ENCODE results near the gene FYN.

DNA sequence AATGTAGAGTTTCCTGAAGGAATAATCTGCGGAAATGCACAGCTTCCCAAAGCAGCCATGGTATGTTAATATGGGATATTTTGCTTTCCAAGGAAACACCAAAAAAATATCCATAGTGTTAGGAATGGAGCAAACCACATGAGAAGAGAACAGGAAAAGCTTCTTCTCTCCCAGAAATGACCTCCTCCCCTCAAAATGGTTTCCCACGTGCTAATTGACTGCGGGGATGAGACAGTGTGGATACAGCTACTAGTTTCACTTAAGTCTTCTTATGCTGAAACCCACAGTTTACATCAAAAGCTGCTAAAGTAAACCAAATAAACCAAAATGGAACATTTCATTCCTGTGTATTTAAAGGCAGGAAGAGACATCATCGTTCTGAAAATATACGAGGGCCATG lies 69.4 kb downstream of the FYN start:
- TF ChIP-seq, protein P1, sequence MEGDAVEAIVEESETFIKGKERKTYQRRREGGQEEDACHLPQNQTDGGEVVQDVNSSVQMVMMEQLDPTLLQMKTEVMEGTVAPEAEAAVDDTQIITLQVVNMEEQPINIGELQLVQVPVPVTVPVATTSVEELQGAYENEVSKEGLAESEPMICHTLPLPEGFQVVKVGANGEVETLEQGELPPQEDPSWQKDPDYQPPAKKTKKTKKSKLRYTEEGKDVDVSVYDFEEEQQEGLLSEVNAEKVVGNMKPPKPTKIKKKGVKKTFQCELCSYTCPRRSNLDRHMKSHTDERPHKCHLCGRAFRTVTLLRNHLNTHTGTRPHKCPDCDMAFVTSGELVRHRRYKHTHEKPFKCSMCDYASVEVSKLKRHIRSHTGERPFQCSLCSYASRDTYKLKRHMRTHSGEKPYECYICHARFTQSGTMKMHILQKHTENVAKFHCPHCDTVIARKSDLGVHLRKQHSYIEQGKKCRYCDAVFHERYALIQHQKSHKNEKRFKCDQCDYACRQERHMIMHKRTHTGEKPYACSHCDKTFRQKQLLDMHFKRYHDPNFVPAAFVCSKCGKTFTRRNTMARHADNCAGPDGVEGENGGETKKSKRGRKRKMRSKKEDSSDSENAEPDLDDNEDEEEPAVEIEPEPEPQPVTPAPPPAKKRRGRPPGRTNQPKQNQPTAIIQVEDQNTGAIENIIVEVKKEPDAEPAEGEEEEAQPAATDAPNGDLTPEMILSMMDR (IDR thresholded peaks at IDR 0.05), result no peak
- no peak for TF ChIP-seq POLR2A (IDR thresholded peaks at IDR 0.05)
